ENCODE results near the gene HAPSTR1. TPM values are rescaled to one million over a fixed set of nuclear protein-coding genes. Genes with fewer than 3 reads are reported as not detected.

The HAPSTR1 gene
- total and polyA plus RNA-seq, 2 donors (not counting 3 experiments of a cell fraction or from before 2014, with no cell fraction given): 15.7 to 63.7 TPM

DNA sequence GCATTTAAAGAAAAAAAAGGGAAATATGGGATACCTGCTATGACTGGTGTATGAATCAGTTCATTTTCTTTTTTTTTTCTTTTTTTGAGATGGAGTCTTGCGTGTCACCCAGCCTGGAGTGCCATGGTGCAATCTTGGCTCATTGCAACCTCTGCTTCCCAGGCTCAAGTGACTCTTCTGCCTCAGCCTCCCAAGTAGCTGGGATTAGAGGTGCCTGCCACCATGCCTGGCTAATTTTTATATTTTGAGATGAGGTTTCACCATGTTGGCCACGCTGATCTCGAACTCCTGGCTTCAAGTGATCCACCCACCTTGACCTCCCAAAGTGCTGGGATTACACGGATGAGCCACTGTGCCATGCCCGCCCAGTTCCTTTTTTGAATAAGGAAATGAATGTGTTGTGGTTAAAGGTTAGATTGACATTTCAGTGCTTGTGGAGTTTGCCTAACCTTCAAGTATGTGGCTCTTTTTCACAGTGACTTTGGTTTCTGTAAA, 7.7 kb downstream of the HAPSTR1 start:
- DNase-seq (ENCODE audit: low read depth, low spot score) (no peak), FAIRE-seq (no peak)
- Histone ChIP-seq H3K4me3 (replicated peaks in 1 of 3; ENCODE audit: insufficient read depth in 1 of 3, low read depth in 1 of 3, low read length in 3 of 3) (no peak overlapping the region), H2AFZ (ENCODE audit: low read depth, low read length) (no peak overlapping the region), H3K27me3 (ENCODE audit: control insufficient read depth in 2 of 2, insufficient read depth in 2 of 2, low read length in 2 of 2) (no peaks in the 10 kb centered on the region), H3K27ac (ENCODE audit: insufficient read depth, low read depth, low read length) (no peak overlapping the region), H3K9ac (replicated peaks; ENCODE audit: extremely low read depth, insufficient read depth, low read length) (no peak overlapping the region), H3K9me1 (replicated peaks; ENCODE audit: control insufficient read depth, extremely low read depth, insufficient read depth, low read length) (no peaks in the 10 kb centered on the region), H3K4me1 (ENCODE audit: control insufficient read depth, extremely low read depth, insufficient read depth, low read length) (peaks cover 28% of the 10 kb centered on the region), H3K79me2 (ENCODE audit: control insufficient read depth, insufficient read depth, low read length) (peaks cover 100% of the 10 kb centered on the region), H3K36me3 (ENCODE audit: control insufficient read depth in 2 of 2, extremely low read depth in 1 of 2, insufficient read depth in 2 of 2, low read length in 2 of 2) (peaks cover 19 to 36% of the 10 kb centered on the region in 2 experiments), H3K4me2 (ENCODE audit: insufficient read depth, low read length) (no peak overlapping the region), H3K9me3 (replicated peaks; ENCODE audit: control insufficient read depth, insufficient read depth, low read length) (no peaks in the 10 kb centered on the region), H4K20me1 (replicated peaks; ENCODE audit: control insufficient read depth, extremely low read depth, insufficient read depth, low read length) (peaks cover 43% of the 10 kb centered on the region)
- CTCF ChIA-PET: no interaction called here
- intact Hi-C loops (cut with micrococcal nuclease): no loop called here
- POLR2A ChIA-PET: interaction anchor here (1.7 to 2.1 kb wide), 2 partner anchors 8 to 11 kb away, joined by 5 to 17 read pairs; partner anchors contain the start of gene HAPSTR1
- dilution Hi-C loops (cut with MboI; ENCODE audit: extremely low pct_ligation_motif_present, low sequenced_read_pairs): no loop called here
- no peak for TF ChIP-seq FOS (IDR thresholded peaks at IDR 0.05; ENCODE audit: borderline replicate concordance, insufficient read depth, low read length)
- no peak for TF ChIP-seq MYC (IDR thresholded peaks at IDR 0.05; ENCODE audit: low read depth, low read length)
- TF ChIP-seq, protein P1, sequence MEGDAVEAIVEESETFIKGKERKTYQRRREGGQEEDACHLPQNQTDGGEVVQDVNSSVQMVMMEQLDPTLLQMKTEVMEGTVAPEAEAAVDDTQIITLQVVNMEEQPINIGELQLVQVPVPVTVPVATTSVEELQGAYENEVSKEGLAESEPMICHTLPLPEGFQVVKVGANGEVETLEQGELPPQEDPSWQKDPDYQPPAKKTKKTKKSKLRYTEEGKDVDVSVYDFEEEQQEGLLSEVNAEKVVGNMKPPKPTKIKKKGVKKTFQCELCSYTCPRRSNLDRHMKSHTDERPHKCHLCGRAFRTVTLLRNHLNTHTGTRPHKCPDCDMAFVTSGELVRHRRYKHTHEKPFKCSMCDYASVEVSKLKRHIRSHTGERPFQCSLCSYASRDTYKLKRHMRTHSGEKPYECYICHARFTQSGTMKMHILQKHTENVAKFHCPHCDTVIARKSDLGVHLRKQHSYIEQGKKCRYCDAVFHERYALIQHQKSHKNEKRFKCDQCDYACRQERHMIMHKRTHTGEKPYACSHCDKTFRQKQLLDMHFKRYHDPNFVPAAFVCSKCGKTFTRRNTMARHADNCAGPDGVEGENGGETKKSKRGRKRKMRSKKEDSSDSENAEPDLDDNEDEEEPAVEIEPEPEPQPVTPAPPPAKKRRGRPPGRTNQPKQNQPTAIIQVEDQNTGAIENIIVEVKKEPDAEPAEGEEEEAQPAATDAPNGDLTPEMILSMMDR (IDR thresholded peaks at IDR 0.05; ENCODE audit: extremely low read depth in 1 of 2, insufficient read depth in 1 of 2, low read depth in 1 of 2, low read length in 2 of 2): no peak
- TF ChIP-seq POLR2AphosphoS5 (IDR thresholded peaks at IDR 0.05; ENCODE audit: insufficient read depth, low read depth, low read length): no peak
- TF ChIP-seq POLR2A (IDR thresholded peaks at IDR 0.05; ENCODE audit: low read depth, low read length): no peak
- no peak for TF ChIP-seq JUN (IDR thresholded peaks at IDR 0.05; ENCODE audit: borderline replicate concordance, insufficient read depth, insufficient read length, low read depth)
- no peak for TF ChIP-seq EZH2 (IDR thresholded peaks at IDR 0.05; ENCODE audit: borderline replicate concordance, low read depth, low read length, severe bottlenecking)
- TF ChIP-seq, protein P2, sequence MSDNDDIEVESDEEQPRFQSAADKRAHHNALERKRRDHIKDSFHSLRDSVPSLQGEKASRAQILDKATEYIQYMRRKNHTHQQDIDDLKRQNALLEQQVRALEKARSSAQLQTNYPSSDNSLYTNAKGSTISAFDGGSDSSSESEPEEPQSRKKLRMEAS (IDR thresholded peaks at IDR 0.05; ENCODE audit: insufficient read depth, insufficient read length): no peak
- no peak for TF ChIP-seq GATA2 (IDR thresholded peaks at IDR 0.05; ENCODE audit: insufficient read depth, insufficient read length, low read depth, low read length)
- no TSS peak for BruUV-seq (replicated peaks)
